Occipital lobe (tissue), 2 donors: ENCODE results near the gene NES. TPM values are rescaled to one million over a fixed set of nuclear protein-coding genes. Genes with fewer than 3 reads are reported as not detected.
A peak's percentile ranks its signal among the peaks of the same experiment; 100 is the strongest.

Experiments used
- DNase-seq: peaks from one replicate; lab custom pipeline; 2025; lab: John Stamatoyannopoulos, UW
- total RNA-seq: library from RNA; depleted of rRNA; stranded (reverse); fragments of >200 nt; gene quantifications from one replicate; pipeline ENCODE4 v1.2.3, GENCODE V29; 2014

Gene NES
- total RNA-seq, 1 donor from 2014 or later, result 24.0 TPM

GRCh38 chr1:156623946-156624813, 53.0 kb downstream of the NES start:
- DNase-seq, result peak; percentile 55

- no peak for DNase-seq
Measured at GRCh38 chr1:156622581-156623297, 54.5 kb downstream of the NES start.

- no peak for DNase-seq
Measured at GRCh38 chr1:156619582-156619955, 57.6 kb downstream of the NES start.

GRCh38 chr1:156618853-156619581, 58.2 kb downstream of the NES start, which contains the start of gene HAPLN2:
HAPLN2 (plus strand) TSS chr1:156619415; CDS start chr1:156623491, 4,076 bp downstream.
- peak; percentile 34 for DNase-seq

Other genes starting within 250 kb of the NES start
- 3.7 TPM for gene MEF2D, start 176.6 kb downstream of the NES start, total RNA-seq
- gene IQGAP3, start 104.8 kb downstream of the NES start, total RNA-seq, result 1.1 TPM
- not detected for gene TTC24, start 97.7 kb downstream of the NES start, total RNA-seq
- gene NAXE, start 85.6 kb downstream of the NES start, total RNA-seq, result 26.5 TPM
- 10.3 TPM for gene GPATCH4, start 75.9 kb downstream of the NES start, total RNA-seq
- not detected for gene HAPLN2, start 58.0 kb downstream of the NES start, total RNA-seq
- 95.8 TPM for gene BCAN, start 35.3 kb downstream of the NES start, total RNA-seq
- 3.1 TPM for gene CRABP2, start 28.2 kb upstream of the NES start, total RNA-seq
- gene METTL25B, start 51.1 kb upstream of the NES start, total RNA-seq, result 9.2 TPM
- 6.2 TPM for gene ISG20L2, start 51.4 kb upstream of the NES start, total RNA-seq
- gene MRPL24, start 63.7 kb upstream of the NES start, total RNA-seq, result 10.6 TPM
- 61.6 TPM for gene HDGF, start 74.3 kb upstream of the NES start, total RNA-seq
- gene PRCC, start 90.1 kb upstream of the NES start, total RNA-seq, result 16.2 TPM
- not detected for gene SH2D2A, start 139.4 kb upstream of the NES start, total RNA-seq
- 0.31 TPM for gene INSRR, start 181.7 kb upstream of the NES start, total RNA-seq
- gene NTRK1, start 183.5 kb upstream of the NES start, total RNA-seq, result not detected
- 0.31 TPM for gene PEAR1, start 216.3 kb upstream of the NES start, total RNA-seq
- 0.16 TPM for gene LRRC71, start 243.2 kb upstream of the NES start, total RNA-seq